Psoas muscle (tissue), 8 donors: ENCODE results near the gene THAP12. TPM values are rescaled to one million over a fixed set of nuclear protein-coding genes. Genes with fewer than 3 reads are reported as not detected.
A peak's percentile ranks its signal among the peaks of the same experiment; 100 is the strongest.

ENCODE experiments used
- ATAC-seq, 4 donors: fragments of 200-7000 bp; cut with Tn5 transposase; one replicate each; pipeline ENCODE4 v1.9.1; 2020; ENCODE audit warnings: moderate library complexity in 3 of 4, mild to moderate bottlenecking in 2 of 4
- DNase-seq, 2 donors: peaks; one replicate each; pipeline ENCODE4 v3.0.0-alpha.2; 2020
- H3K27ac ChIP-seq: fragments of 200-600 bp; one replicate; pipeline ENCODE4 v1.8.0; 2022
- H3K27me3 ChIP-seq, 3 donors: fragments of 200-600 bp in 1 of 3; one replicate each; pipeline versions ENCODE4 v1.6.1 to v1.8.0; 2013 to 2022; ENCODE audit warnings: low read length in 2 of 3, mild to moderate bottlenecking in 2 of 3, moderate library complexity in 1 of 3; ENCODE audit not compliant: insufficient read depth in 3 of 3
- H3K36me3 ChIP-seq, 2 donors: fragments of 200-600 bp in 1 of 2; one replicate each; pipeline versions ENCODE4 v1.6.1 to v1.8.0; 2013 to 2022; ENCODE audit warnings: low read depth in 1 of 2, mild to moderate bottlenecking in 1 of 2, moderate library complexity in 1 of 2; ENCODE audit not compliant: insufficient read depth in 1 of 2
- H3K4me1 ChIP-seq: fragments of 200-600 bp; one replicate; pipeline ENCODE4 v1.8.0; 2022
- H3K4me3 ChIP-seq: fragments of 200-600 bp; one replicate; pipeline ENCODE4 v1.8.0; 2022; ENCODE audit warnings: mild to moderate bottlenecking
- H3K9me3 ChIP-seq: fragments of 200-600 bp; one replicate; pipeline ENCODE4 v1.8.0; 2022
- WGBS, 3 donors: extraction: QIAGEN DNeasy Blood & Tissue Kit; methylation state at CpG; one replicate each; pipeline versions ENCODE4 v1.1.6 to v1.1.7; 2013; 5-methylcytosine and 5-hydroxymethylcytosine counted together
- intact Hi-C, 2 donors: fragments of 100-400 bp; cut with DNase I; formaldehyde crosslinking; loops; one replicate each; pipeline versions ENCODE4 v1.11.0 to v1.14.2; 2022
- polyA plus RNA-seq, 3 donors: library from polyadenylated mRNA; stranded (reverse); fragments of 200-250 nt; gene quantifications; one replicate each; pipeline ENCODE4 v1.2.3, GENCODE V29; 2013
- total RNA-seq, 4 donors: library from RNA; stranded (reverse); fragmentation: NEBNext Ultra II Directional in 2 of 4; extraction: Animal tissue kit (Norgen Biotek cat#: 25700) in 2 of 4; gene quantifications; one replicate each; pipeline versions ENCODE4 v1.2.1 to v1.2.4, GENCODE V29; 2021 to 2023
- TF ChIP-seq, protein P1 (sequence below): fragments of 200-600 bp; IDR thresholded peaks from one replicate; pipeline ENCODE4 v1.8.0; 2022; ENCODE audit warnings: antibody characterized with exemption
- donor health status: healthy with polysubstance abuse.
- donor health status: DM: no; HTN: no; CAD: no; lungs with moderate emphysema.
- donor health status: Bipolar disorder and iron deficiency.
- donor health status: healthy.
- donor health status: DM: yes; HTN: yes; CAD: no.
- donor health status: DM: no; HTN: no; CAD: no.
- donor health status: DM: no; HTN: no; CAD: no.
- donor health status: DM: yes; HTN: yes; CAD: no.

The THAP12 gene
- total and polyA plus RNA-seq, 7 donors = 15.6 to 38.1 (median 34.2) TPM

DNA sequence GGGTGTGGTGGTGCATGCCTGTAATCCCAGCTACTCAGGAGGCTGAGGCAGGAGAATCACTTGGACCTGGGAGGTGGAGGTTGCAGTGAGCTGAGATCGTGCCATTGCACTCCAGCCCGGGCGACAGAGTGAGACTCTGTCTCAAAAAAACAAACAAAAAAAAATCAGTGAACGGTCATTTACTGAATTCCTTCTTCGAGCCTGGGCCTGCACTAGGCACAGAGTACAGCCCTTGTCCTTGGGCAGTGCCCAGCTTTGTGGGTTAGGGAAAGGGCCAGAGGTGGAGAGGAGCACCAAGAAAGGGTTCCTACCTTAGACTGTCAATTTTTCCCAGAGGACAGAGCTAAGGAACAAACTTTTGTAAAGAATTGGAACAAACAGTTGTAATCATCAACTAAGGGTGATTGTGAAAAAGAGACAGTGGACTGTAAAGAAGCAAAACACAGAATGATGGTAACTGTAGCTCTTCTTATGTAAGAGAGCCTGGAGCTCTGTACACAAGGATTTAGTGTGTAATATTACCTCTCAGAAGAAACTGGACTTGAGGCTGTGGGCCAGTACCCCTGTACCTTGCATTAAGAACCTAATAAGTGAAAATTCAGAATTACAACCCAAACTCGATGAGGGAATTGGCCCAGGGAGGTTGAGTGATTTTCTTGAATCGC is 11.0 kb upstream of the THAP12 start:
- Histone ChIP-seq H3K4me1 (no peaks in the 10 kb centered on the region), H3K9me3 (no peaks in the 10 kb centered on the region), H3K36me3 (no peaks in the 10 kb centered on the region), H3K27me3 (no peaks in the 10 kb centered on the region), H3K27ac (no peak overlapping the region), H3K4me3 (no peak overlapping the region)
- intact Hi-C loops = no loop called here
- ATAC-seq = no peak
- TF ChIP-seq, protein P1, sequence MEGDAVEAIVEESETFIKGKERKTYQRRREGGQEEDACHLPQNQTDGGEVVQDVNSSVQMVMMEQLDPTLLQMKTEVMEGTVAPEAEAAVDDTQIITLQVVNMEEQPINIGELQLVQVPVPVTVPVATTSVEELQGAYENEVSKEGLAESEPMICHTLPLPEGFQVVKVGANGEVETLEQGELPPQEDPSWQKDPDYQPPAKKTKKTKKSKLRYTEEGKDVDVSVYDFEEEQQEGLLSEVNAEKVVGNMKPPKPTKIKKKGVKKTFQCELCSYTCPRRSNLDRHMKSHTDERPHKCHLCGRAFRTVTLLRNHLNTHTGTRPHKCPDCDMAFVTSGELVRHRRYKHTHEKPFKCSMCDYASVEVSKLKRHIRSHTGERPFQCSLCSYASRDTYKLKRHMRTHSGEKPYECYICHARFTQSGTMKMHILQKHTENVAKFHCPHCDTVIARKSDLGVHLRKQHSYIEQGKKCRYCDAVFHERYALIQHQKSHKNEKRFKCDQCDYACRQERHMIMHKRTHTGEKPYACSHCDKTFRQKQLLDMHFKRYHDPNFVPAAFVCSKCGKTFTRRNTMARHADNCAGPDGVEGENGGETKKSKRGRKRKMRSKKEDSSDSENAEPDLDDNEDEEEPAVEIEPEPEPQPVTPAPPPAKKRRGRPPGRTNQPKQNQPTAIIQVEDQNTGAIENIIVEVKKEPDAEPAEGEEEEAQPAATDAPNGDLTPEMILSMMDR = no peak
- DNase-seq = no peak
- WGBS, 3 donors = 82 to 85% (median 83%) methylated on average over 7 of the region's 7 CpGs

DNA sequence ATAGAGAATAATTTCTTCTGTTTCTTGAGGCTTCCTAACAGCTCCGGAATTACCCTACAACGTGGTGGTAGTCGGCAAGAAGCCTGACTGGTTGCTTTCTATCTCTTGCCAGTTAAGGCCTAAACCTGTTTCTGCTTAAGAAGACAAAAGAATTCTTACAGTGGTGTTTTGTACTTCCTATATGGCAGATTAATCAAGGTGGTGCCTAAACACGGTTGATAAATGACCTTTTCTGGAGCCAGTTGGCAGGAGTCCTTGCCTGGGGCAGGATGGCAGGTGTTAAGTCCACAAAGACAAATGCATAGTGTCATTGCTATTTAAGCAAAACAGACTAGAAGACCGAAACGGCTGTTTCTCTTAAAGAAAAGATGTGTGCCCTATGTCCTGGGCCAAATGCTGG is 10.1 kb upstream of the THAP12 start:
- Histone ChIP-seq H3K27ac (no peak overlapping the region), H3K9me3 (no peaks in the 10 kb centered on the region), H3K4me1 (no peaks in the 10 kb centered on the region), H3K27me3 (no peaks in the 10 kb centered on the region), H3K36me3 (no peaks in the 10 kb centered on the region), H3K4me3 (no peak overlapping the region)
- TF ChIP-seq, protein P1 = no peak
- DNase-seq (no peak), ATAC-seq (no peak)
- WGBS, 3 donors = 40 to 47% (median 41%) methylated on average over 6 of the region's 6 CpGs
- intact Hi-C loops = no loop called here

DNA sequence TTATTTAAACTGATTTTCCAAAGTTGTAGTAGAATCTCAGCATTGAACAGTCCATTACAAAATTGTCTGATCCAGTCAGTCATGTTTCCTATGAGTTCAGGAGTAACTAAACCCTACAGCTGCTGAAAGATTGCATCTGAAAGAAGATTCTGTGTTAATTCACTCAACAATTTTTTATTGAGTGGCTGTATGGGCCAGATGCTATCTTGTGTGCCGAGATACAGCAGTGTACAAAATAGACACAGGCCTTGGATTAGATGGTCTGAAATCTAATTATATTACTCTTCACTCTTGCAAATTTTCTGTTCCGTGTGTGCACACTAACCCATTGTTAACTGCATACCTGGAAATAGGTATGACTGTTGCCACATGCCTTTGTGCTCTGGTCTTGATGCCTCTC is 7.5 kb upstream of the THAP12 start:
- 91 to 98% (median 94%) methylated on average over 2 of the region's 2 CpGs for WGBS, 3 donors
- H3K4me1 ChIP-seq = no peaks in the 10 kb centered on the region
- DNase-seq (no peak), ATAC-seq (no peak)
- no peaks in the 10 kb centered on the region for H3K27me3 ChIP-seq
- no peak overlapping the region for H3K4me3 ChIP-seq
- TF ChIP-seq, protein P1 = no peak
- intact Hi-C loops = no loop called here
- H3K27ac ChIP-seq = no peak overlapping the region
- no peaks in the 10 kb centered on the region for H3K9me3 ChIP-seq
- peaks cover 0 to 3% of the 10 kb centered on the region in 2 donors for H3K36me3 ChIP-seq

DNA sequence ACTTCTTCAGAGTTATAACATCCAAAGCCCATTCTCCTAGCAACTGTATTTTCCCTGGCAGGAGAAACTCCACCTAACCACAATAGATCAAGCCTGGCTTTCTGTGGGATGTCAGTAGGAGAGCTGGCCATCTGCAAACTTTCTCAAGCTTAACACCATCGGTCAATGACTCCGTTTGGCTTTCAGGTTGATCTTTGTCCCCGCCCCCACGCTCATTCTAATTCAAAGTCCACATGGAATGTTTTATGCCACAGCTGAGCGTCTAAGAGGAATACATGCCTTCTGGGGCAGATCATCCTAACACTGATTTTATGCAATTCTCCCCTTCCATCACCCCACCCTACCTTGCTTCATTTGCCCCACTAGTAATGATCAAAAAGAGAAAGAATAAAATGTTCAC is 5.0 kb upstream of the THAP12 start:
- TF ChIP-seq, protein P1 = no peak
- WGBS, 3 donors = 71 to 86% (median 79%) methylated on average over 5 of the region's 5 CpGs
- intact Hi-C loops = no loop called here
- DNase-seq = no peak
- no peaks in the 10 kb centered on the region for H3K27me3 ChIP-seq
- no peak for ATAC-seq
- H3K9me3 ChIP-seq = no peaks in the 10 kb centered on the region
- peaks cover 13% of the 10 kb centered on the region for H3K4me1 ChIP-seq
- H3K4me3 ChIP-seq = no peak overlapping the region
- no peak overlapping the region for H3K27ac ChIP-seq
- peaks cover 0 to 3% of the 10 kb centered on the region in 2 donors for H3K36me3 ChIP-seq

DNA sequence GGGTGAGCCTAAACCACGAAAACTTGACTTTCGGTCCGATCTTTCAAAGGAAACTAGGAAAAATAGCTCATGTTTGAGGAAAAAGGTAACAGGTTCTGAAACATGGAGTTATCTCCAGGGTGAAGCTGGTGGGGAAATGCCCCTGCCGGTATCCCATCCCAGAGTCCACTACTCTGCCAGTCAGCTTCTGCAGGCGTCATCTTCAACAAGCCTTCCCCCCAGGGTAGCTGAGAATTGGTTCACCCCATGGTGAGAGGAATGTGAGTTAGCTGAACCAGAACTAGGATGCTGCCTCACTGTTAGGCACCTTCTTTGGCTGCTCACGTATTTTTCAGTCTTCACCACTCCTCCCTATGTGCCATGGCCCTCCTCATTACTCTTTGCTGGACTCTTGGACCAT is 1.3 kb upstream of the THAP12 start:
- H3K27ac ChIP-seq = no peak overlapping the region
- no peaks in the 10 kb centered on the region for H3K9me3 ChIP-seq
- TF ChIP-seq, protein P1 = no peak
- peaks cover 31% of the 10 kb centered on the region for H3K4me1 ChIP-seq
- intact Hi-C loops = loop anchor here in 1 of 2 donors (1.0 kb wide), 1 partner anchor 62 kb away; no protein-coding TSS in a partner anchor
- H3K27me3 ChIP-seq = no peaks in the 10 kb centered on the region
- peak overlapping the region; percentile 90 for H3K4me3 ChIP-seq
- ATAC-seq (no peak), DNase-seq (no peak)
- WGBS, 3 donors = 79 to 87% (median 83%) methylated on average over 6 of the region's 6 CpGs
- H3K36me3 ChIP-seq = peaks cover 0 to 3% of the 10 kb centered on the region in 2 donors
